Hepatocyte (in vitro differentiated cells): ENCODE measurements around the gene MYL3. TPM values are rescaled to one million over a fixed set of nuclear protein-coding genes. Genes with fewer than 3 reads are reported as not detected.

Experiments used
- DNase-seq: peaks from one replicate; pipeline ENCODE4 v3.0.0-alpha.2; 2016; ENCODE audit warnings: low spot score
- H2AFZ ChIP-seq: fragments of 200-600 bp; sonication (generic); 2 replicates; pipeline ENCODE4 v1.6.0; 2016; ENCODE audit warnings: antibody characterized with exemption, mild to moderate bottlenecking
- H3K27ac ChIP-seq: fragments of 200-600 bp; sonication (generic); 2 replicates; pipeline ENCODE4 v1.5.1; 2016; ENCODE audit warnings: mild to moderate bottlenecking
- H3K27me3 ChIP-seq: fragments of 200-600 bp; sonication (generic); 2 replicates; pipeline ENCODE4 v1.6.1; 2016
- H3K36me3 ChIP-seq: fragments of 200-600 bp; sonication (generic); replicated peaks from 2 replicates; pipeline ENCODE4 v1.5.1; 2016; ENCODE audit warnings: low read depth; ENCODE audit not compliant: insufficient read depth
- H3K4me1 ChIP-seq: fragments of 200-600 bp; sonication (generic); 2 replicates; pipeline ENCODE4 v1.5.1; 2016; ENCODE audit warnings: mild to moderate bottlenecking, moderate library complexity; ENCODE audit not compliant: insufficient read depth
- H3K4me2 ChIP-seq: fragments of 200-600 bp; sonication (generic); 2 replicates; pipeline ENCODE4 v1.6.0; 2016
- H3K4me3 ChIP-seq: fragments of 200-600 bp; sonication (generic); 2 replicates; pipeline ENCODE4 v1.5.1; 2016; ENCODE audit warnings: mild to moderate bottlenecking
- H3K79me2 ChIP-seq: fragments of 200-600 bp; sonication (generic); 2 replicates; pipeline ENCODE4 v1.6.0; 2017; ENCODE audit warnings: mild to moderate bottlenecking
- H3K9me2 ChIP-seq: fragments of 200-600 bp; sonication (generic); replicated peaks from 2 replicates; pipeline ENCODE4 v1.6.0; 2017; ENCODE audit warnings: mild to moderate bottlenecking; ENCODE audit not compliant: insufficient read depth
- H3K9me3 ChIP-seq: fragments of 200-600 bp; sonication (generic); 2 replicates; pipeline ENCODE4 v1.5.1; 2016; ENCODE audit warnings: low read depth, mild to moderate bottlenecking
- H4K20me1 ChIP-seq: fragments of 200-600 bp; sonication (generic); 2 replicates; pipeline ENCODE4 v1.6.0; 2016; ENCODE audit warnings: mild to moderate bottlenecking; ENCODE audit not compliant: insufficient read depth, poor library complexity, severe bottlenecking
- CTCF ChIP-seq: fragments of 200-600 bp; sonication (generic); IDR thresholded peaks from 2 replicates; pipeline ENCODE4 v1.5.1; 2016; ENCODE audit warnings: antibody characterized with exemption, mild to moderate bottlenecking; ENCODE audit not compliant: poor library complexity
- EZH2 ChIP-seq: fragments of 200-600 bp; sonication (generic); IDR thresholded peaks from 2 replicates; pipeline ENCODE4 v1.6.1; 2016; ENCODE audit warnings: antibody characterized with exemption, mild to moderate bottlenecking, borderline replicate concordance
- EZH2phosphoT487 ChIP-seq: fragments of 200-600 bp; sonication (generic); IDR thresholded peaks from one replicate; pipeline ENCODE4 v1.6.1; 2018; ENCODE audit warnings: antibody characterized with exemption, mild to moderate bottlenecking, low read depth, moderate library complexity; ENCODE audit not compliant: unreplicated experiment, severe bottlenecking
- WGBS: methylation state at CpG from one replicate; pipeline ENCODE4 v1.1.6; 2016; ENCODE audit warnings: low lambda C conversion rate; ENCODE audit errors: missing lambda C conversion rate; 5-methylcytosine and 5-hydroxymethylcytosine counted together
- polyA plus RNA-seq: library from polyadenylated mRNA; unstranded; fragments of >200 nt; fragmentation: Nextera tagmentation; extraction: Ambion mirVana; gene quantifications from 2 replicates; pipeline ENCODE4 v1.2.1, GENCODE V29; 2016
- total RNA-seq: library from RNA; depleted of rRNA; stranded (reverse); fragments of >200 nt; gene quantifications from 2 replicates; pipeline ENCODE4 v1.2.3, GENCODE V29; 2014

The MYL3 gene
- total and polyA plus RNA-seq, 2 experiments from 2014 or later: 9.5 to 9.7 TPM

- Histone ChIP-seq H2AFZ (no peak overlapping the region), H3K4me2 (no peak overlapping the region), H3K4me1 (peaks cover 37% of the 10 kb centered on the region), H3K27me3 (no peaks in the 10 kb centered on the region), H3K27ac (no peak overlapping the region), H3K36me3 (no peaks in the 10 kb centered on the region), H3K9me3 (no peaks in the 10 kb centered on the region), H3K79me2 (no peaks in the 10 kb centered on the region), H3K9me2 (no peaks in the 10 kb centered on the region), H4K20me1 (no peaks in the 10 kb centered on the region), H3K4me3 (no peak overlapping the region)
- DNase-seq: no peak
- WGBS: 74% methylated on average over 7 of the region's 7 CpGs
- TF ChIP-seq EZH2 (no peak), EZH2phosphoT487 (no peak), CTCF (no peak)
Measured at GRCh38 chr3:46868948-46869347, 5.7 kb upstream of the MYL3 start.

GRCh38 chr3:46868287-46868686 lies 5.0 kb upstream of the MYL3 start:
- TF ChIP-seq CTCF: no peak
- no peak for TF ChIP-seq EZH2
- no peak for TF ChIP-seq EZH2phosphoT487
- H2AFZ ChIP-seq: no peak overlapping the region
- H4K20me1 ChIP-seq: no peaks in the 10 kb centered on the region
- no peak for DNase-seq
- no peaks in the 10 kb centered on the region for H3K9me2 ChIP-seq
- no peaks in the 10 kb centered on the region for H3K79me2 ChIP-seq
- 71% methylated on average over 6 of the region's 8 CpGs for WGBS
- H3K27ac ChIP-seq: no peak overlapping the region
- no peaks in the 10 kb centered on the region for H3K27me3 ChIP-seq
- no peaks in the 10 kb centered on the region for H3K36me3 ChIP-seq
- H3K4me3 ChIP-seq: no peak overlapping the region
- no peak overlapping the region for H3K4me2 ChIP-seq
- H3K4me1 ChIP-seq: peaks cover 36% of the 10 kb centered on the region
- H3K9me3 ChIP-seq: no peaks in the 10 kb centered on the region

- Histone ChIP-seq H3K4me3 (no peak overlapping the region), H3K79me2 (no peaks in the 10 kb centered on the region), H3K27me3 (no peaks in the 10 kb centered on the region), H2AFZ (no peak overlapping the region), H3K4me2 (no peak overlapping the region), H3K27ac (no peak overlapping the region), H3K9me2 (no peaks in the 10 kb centered on the region), H4K20me1 (no peaks in the 10 kb centered on the region), H3K9me3 (no peaks in the 10 kb centered on the region), H3K4me1 (peaks cover 31% of the 10 kb centered on the region), H3K36me3 (no peaks in the 10 kb centered on the region)
- DNase-seq: no peak
- WGBS: 86% methylated on average over 15 of the region's 15 CpGs
- TF ChIP-seq EZH2 (no peak), CTCF (no peak), EZH2phosphoT487 (no peak)
Measured at GRCh38 chr3:46867550-46867898, 4.3 kb upstream of the MYL3 start.
